Ishikawa (cell line): ENCODE results near the gene RNASE8.

ENCODE experiments used
- CREB1 ChIP-seq: IDR thresholded peaks from 2 replicates; pipeline ENCODE4 v1.6.1; 2012; ENCODE audit warnings: low read depth
- EGR1 ChIP-seq: IDR thresholded peaks from 2 replicates; pipeline ENCODE4 v1.6.1; 2012
- EP300 ChIP-seq: IDR thresholded peaks from 2 replicates; pipeline ENCODE4 v1.6.1; 2012; ENCODE audit warnings: borderline replicate concordance
- FOXM1 ChIP-seq: IDR thresholded peaks from 2 replicates; pipeline ENCODE4 v1.6.1; 2012; ENCODE audit warnings: low read depth, borderline replicate concordance
- MAX ChIP-seq: IDR thresholded peaks from 2 replicates; pipeline ENCODE4 v1.6.1; 2012
- NFIC ChIP-seq: IDR thresholded peaks from 2 replicates; pipeline ENCODE4 v1.6.1; 2012
- RAD21 ChIP-seq: IDR thresholded peaks from 2 replicates; pipeline ENCODE4 v1.6.1; 2012; ENCODE audit warnings: low read depth
- YY1 ChIP-seq: IDR thresholded peaks from 2 replicates; pipeline ENCODE4 v1.6.1; 2012; ENCODE audit warnings: low read depth
- ZBTB7A ChIP-seq: IDR thresholded peaks from 2 replicates; pipeline ENCODE4 v1.6.1; 2012; ENCODE audit warnings: low read depth
- TF ChIP-seq, protein P1 (sequence below): IDR thresholded peaks from 2 replicates; pipeline ENCODE4 v1.6.1; 2012; ENCODE audit warnings: low read depth, mild to moderate bottlenecking

DNA sequence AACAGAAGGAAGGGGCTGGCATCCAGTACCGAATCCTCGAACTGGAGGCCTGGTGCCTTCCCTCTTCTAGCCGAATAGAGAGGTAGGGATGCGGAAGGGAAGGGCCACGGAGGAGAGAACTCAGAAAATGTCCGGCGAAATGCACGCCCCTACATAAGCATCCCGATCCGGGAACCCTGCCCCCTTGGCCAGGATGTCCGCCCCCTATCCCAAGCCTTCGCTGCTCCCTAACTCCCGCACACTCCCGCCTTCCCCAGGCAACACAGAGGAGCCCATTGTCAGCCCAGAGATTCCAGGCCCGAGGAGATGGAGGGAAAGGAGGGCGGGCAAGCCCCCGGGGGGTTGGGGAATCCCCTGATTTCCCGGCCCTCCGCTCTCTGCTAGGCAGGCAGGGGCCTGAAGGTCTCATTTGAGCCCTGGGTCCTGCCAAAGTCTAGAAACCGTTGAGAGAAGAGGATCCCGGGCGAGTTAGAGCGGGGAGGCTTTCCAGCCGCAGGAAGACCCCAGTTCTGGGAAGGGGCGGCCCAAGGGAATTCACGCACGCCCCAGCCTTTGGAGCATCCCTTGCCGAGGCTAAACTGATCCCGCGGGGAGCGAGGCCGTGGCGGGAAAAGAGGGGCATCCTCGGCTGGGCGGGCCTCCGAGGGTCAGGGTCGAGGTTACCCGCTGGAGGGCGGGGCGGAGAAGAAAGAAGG lies 11.9 kb downstream of the RNASE8 start:
- TF ChIP-seq RAD21: no peak
- no peak for TF ChIP-seq FOXM1
- no peak for TF ChIP-seq CREB1
- TF ChIP-seq NFIC: no peak
- TF ChIP-seq YY1: no peak
- TF ChIP-seq EP300: no peak
- no peak for TF ChIP-seq ZBTB7A
- TF ChIP-seq MAX: no peak
- TF ChIP-seq EGR1: no peak
- TF ChIP-seq, protein P1, sequence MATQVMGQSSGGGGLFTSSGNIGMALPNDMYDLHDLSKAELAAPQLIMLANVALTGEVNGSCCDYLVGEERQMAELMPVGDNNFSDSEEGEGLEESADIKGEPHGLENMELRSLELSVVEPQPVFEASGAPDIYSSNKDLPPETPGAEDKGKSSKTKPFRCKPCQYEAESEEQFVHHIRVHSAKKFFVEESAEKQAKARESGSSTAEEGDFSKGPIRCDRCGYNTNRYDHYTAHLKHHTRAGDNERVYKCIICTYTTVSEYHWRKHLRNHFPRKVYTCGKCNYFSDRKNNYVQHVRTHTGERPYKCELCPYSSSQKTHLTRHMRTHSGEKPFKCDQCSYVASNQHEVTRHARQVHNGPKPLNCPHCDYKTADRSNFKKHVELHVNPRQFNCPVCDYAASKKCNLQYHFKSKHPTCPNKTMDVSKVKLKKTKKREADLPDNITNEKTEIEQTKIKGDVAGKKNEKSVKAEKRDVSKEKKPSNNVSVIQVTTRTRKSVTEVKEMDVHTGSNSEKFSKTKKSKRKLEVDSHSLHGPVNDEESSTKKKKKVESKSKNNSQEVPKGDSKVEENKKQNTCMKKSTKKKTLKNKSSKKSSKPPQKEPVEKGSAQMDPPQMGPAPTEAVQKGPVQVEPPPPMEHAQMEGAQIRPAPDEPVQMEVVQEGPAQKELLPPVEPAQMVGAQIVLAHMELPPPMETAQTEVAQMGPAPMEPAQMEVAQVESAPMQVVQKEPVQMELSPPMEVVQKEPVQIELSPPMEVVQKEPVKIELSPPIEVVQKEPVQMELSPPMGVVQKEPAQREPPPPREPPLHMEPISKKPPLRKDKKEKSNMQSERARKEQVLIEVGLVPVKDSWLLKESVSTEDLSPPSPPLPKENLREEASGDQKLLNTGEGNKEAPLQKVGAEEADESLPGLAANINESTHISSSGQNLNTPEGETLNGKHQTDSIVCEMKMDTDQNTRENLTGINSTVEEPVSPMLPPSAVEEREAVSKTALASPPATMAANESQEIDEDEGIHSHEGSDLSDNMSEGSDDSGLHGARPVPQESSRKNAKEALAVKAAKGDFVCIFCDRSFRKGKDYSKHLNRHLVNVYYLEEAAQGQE: no peak
